Hematopoietic multipotent progenitor cell treated with erythropoietin and hydrocortisone succinate and interleukin-3 and kit ligand, for 15 days (in vitro differentiated cells): ENCODE measurements around the gene DSCAM.

Experiments used
- DNase-seq: peaks from one replicate; pipeline ENCODE4 v3.0.0-alpha.2; 2015; ENCODE audit warnings: low spot score

The DSCAM gene

GRCh38 chr21:40615505-40616376 is 231.2 kb downstream of the DSCAM start:
- no peak for DNase-seq

GRCh38 chr21:40613546-40614030 is 233.4 kb downstream of the DSCAM start:
- DNase-seq, result no peak

- DNase-seq, result no peak
Observed at GRCh38 chr21:40610345-40610744, 236.6 kb downstream of the DSCAM start.

- DNase-seq, result no peak
Observed at GRCh38 chr21:40606341-40606740, 240.6 kb downstream of the DSCAM start.

- no peak for DNase-seq
Observed at GRCh38 chr21:40605094-40605493, 241.9 kb downstream of the DSCAM start.

- DNase-seq, result no peak
Observed at GRCh38 chr21:40603774-40604173, 243.2 kb downstream of the DSCAM start.

GRCh38 chr21:40602080-40602479 is 244.9 kb downstream of the DSCAM start:
- no peak for DNase-seq

GRCh38 chr21:40595806-40596205 is 251.2 kb downstream of the DSCAM start:
- DNase-seq, result no peak

- DNase-seq, result no peak
Observed at GRCh38 chr21:40587736-40588346, 259.1 kb downstream of the DSCAM start.

- no peak for DNase-seq
Observed at GRCh38 chr21:40586575-40586974, 260.4 kb downstream of the DSCAM start.

GRCh38 chr21:40577285-40578043 is 269.5 kb downstream of the DSCAM start:
- no peak for DNase-seq

- no peak for DNase-seq
Observed at GRCh38 chr21:40575976-40576375, 271.0 kb downstream of the DSCAM start.

- DNase-seq, result no peak
Observed at GRCh38 chr21:40569357-40569756, 277.6 kb downstream of the DSCAM start.

- no peak for DNase-seq
Observed at GRCh38 chr21:40568807-40569206, 278.2 kb downstream of the DSCAM start.

GRCh38 chr21:40567501-40567900 is 279.5 kb downstream of the DSCAM start:
- no peak for DNase-seq

GRCh38 chr21:40566486-40566885 is 280.5 kb downstream of the DSCAM start:
- DNase-seq, result no peak

GRCh38 chr21:40564318-40564717 is 282.6 kb downstream of the DSCAM start:
- DNase-seq, result no peak

- DNase-seq, result no peak
Observed at GRCh38 chr21:40563900-40564299, 283.1 kb downstream of the DSCAM start.

- DNase-seq, result no peak
Observed at GRCh38 chr21:40562242-40563002, 284.5 kb downstream of the DSCAM start.

- no peak for DNase-seq
Observed at GRCh38 chr21:40556442-40556968, 290.5 kb downstream of the DSCAM start.

GRCh38 chr21:40555021-40555528 is 291.9 kb downstream of the DSCAM start:
- DNase-seq, result no peak
